Hematopoietic multipotent progenitor cell treated with erythropoietin and hydrocortisone succinate and interleukin-3 and kit ligand, for 15 days (in vitro differentiated cells): ENCODE data around the gene CYB561D2.
A peak's percentile ranks its signal among the peaks of the same experiment; 100 is the strongest.

Source experiments
- DNase-seq: peaks from one replicate; pipeline ENCODE4 v3.0.0-alpha.2; 2015; ENCODE audit warnings: low spot score

Gene CYB561D2

GRCh38 chr3:50323614-50324199, 27.0 kb upstream of the CYB561D2 start:
- no peak for DNase-seq

GRCh38 chr3:50324351-50325112, 26.1 kb upstream of the CYB561D2 start:
- DNase-seq, result peak; percentile 71

- DNase-seq, result peak; percentile 40
Observed at GRCh38 chr3:50325113-50325480, 25.6 kb upstream of the CYB561D2 start.

GRCh38 chr3:50325497-50326181, 25.0 kb upstream of the CYB561D2 start:
- no peak for DNase-seq

GRCh38 chr3:50326182-50326541, 24.5 kb upstream of the CYB561D2 start:
- no peak for DNase-seq

- no peak for DNase-seq
Observed at GRCh38 chr3:50327129-50327528, 23.5 kb upstream of the CYB561D2 start.

GRCh38 chr3:50327943-50328691, 22.5 kb upstream of the CYB561D2 start, which contains the start of gene TUSC2:
TSS of gene TUSC2 (minus strand) at chr3:50328223. CDS start at chr3:50328099, 124 bp downstream.
- DNase-seq, result peak; percentile 99

- DNase-seq, result no peak
Observed at GRCh38 chr3:50330330-50330729, 20.3 kb upstream of the CYB561D2 start.

GRCh38 chr3:50331364-50331907, 19.2 kb upstream of the CYB561D2 start:
- no peak for DNase-seq

GRCh38 chr3:50333744-50334328, 16.8 kb upstream of the CYB561D2 start:
- DNase-seq, result no peak

- no peak for DNase-seq
Observed at GRCh38 chr3:50334339-50335075, 16.2 kb upstream of the CYB561D2 start.

GRCh38 chr3:50336452-50337174, 14.0 kb upstream of the CYB561D2 start:
- DNase-seq, result no peak

- peak; percentile 91 for DNase-seq
Observed at GRCh38 chr3:50337175-50337861, 13.3 kb upstream of the CYB561D2 start.

- DNase-seq, result no peak
Observed at GRCh38 chr3:50338965-50339364, 11.7 kb upstream of the CYB561D2 start.

GRCh38 chr3:50339485-50340146, 11.0 kb upstream of the CYB561D2 start:
- no peak for DNase-seq

GRCh38 chr3:50340147-50340447, 10.6 kb upstream of the CYB561D2 start:
- DNase-seq, result peak; percentile 32

GRCh38 chr3:50340448-50341329, 10.0 kb upstream of the CYB561D2 start, which contains the start of gene RASSF1:
TSS of gene RASSF1 (minus strand) at chr3:50340836. CDS start at chr3:50340805, 31 bp downstream.
- DNase-seq, result peak; percentile 77

GRCh38 chr3:50341537-50341936, 9.1 kb upstream of the CYB561D2 start:
- DNase-seq, result no peak
